SIG-M5 treated with dmso at 0.1 percent for 504 hours (cell line): ENCODE data around the gene GPR65.

Source experiments
- DNase-seq: peaks from one replicate; lab custom pipeline; 2025; ENCODE audit not compliant: unreplicated experiment; lab: John Stamatoyannopoulos, UW

Gene GPR65

GRCh38 chr14:88037325-88037724 lies 32.4 kb downstream of the GPR65 start:
- DNase-seq, result no peak

- no peak for DNase-seq
Observed at GRCh38 chr14:88039197-88039596, 34.3 kb downstream of the GPR65 start.

GRCh38 chr14:88040146-88040545 lies 35.2 kb downstream of the GPR65 start:
- no peak for DNase-seq

- DNase-seq, result no peak
Observed at GRCh38 chr14:88043529-88044443, 38.9 kb downstream of the GPR65 start.

- no peak for DNase-seq
Observed at GRCh38 chr14:88044444-88044758, 39.5 kb downstream of the GPR65 start.

- peak; percentile 61 for DNase-seq
Observed at GRCh38 chr14:88044776-88045446, 40.0 kb downstream of the GPR65 start.

- DNase-seq, result peak; percentile 53
Observed at GRCh38 chr14:88045705-88046104, 40.8 kb downstream of the GPR65 start.

- no peak for DNase-seq
Observed at GRCh38 chr14:88048351-88048750, 43.4 kb downstream of the GPR65 start.

- DNase-seq, result no peak
Observed at GRCh38 chr14:88049266-88049665, 44.3 kb downstream of the GPR65 start.

GRCh38 chr14:88049936-88050335 lies 45.0 kb downstream of the GPR65 start:
- DNase-seq, result no peak

- DNase-seq, result no peak
Observed at GRCh38 chr14:88060576-88060975, 55.6 kb downstream of the GPR65 start.

- no peak for DNase-seq
Observed at GRCh38 chr14:88063811-88064210, 58.9 kb downstream of the GPR65 start.
